ENCODE results near the gene GPATCH2. TPM values are rescaled to one million over a fixed set of nuclear protein-coding genes. Genes with fewer than 3 reads are reported as not detected.

Gene GPATCH2
- 14.4 and 23.5 TPM in 2 replicates for total RNA-seq

DNA sequence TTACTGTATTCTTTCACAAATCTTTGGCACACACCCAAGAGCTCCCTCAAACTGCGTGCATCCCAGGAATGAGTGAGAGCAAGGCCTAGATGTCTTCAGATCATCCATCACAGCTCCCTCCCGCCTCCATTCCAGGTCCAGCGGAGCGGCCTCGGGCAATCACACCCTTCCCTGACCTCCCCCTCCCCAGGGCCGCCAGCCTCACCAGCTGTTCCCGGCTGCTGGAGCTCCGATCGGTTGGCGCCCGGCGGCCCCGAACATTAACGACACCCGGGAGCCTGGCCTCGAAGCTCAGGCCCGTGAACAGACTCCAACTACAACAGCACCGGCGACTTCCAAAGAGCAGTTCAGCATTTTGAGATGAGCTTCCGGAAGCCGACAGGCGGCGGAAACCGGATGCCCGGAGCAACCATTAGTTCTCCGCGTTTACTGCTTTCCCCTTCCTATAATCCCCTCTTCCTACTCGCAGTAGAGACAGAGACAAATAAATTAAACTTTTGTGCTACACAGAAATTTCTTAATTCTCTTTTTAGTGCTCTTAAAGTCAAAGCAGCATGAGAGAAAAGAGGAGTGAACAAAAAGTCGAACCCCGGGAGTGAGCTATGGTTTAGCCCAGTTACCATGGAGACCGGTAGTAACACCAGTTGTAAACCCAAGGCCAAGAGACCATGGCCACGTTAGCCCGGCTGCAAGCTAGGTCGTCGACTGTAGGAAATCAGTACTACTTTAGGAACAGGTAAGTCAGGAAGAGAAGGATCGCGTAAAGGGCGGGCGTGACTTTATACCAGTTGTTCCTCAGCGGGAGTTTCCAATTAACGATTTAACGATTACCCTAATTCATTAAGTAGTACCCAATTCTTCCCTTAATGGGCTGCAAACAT is at the start of gene GPATCH2, which contains the start of gene SPATA17:
Gene GPATCH2, minus strand, starts transcription at position 380 of the 881 bp plus-strand sequence. Its CDS starts 119 bp downstream, at position 261.
Gene SPATA17, plus strand, starts transcription at position 634 of the 881 bp plus-strand sequence. Its CDS starts 35 bp downstream, at position 669.

Other genes with a start within 250 kb of the GPATCH2 start
- 0.09 TPM in 1 of 2 replicates, not detected in the other for gene SPATA17, start 254 bp upstream of the GPATCH2 start, total RNA-seq

Measured in dermis lymphatic vessel endothelial cell (primary cell).